Activated naive CD4-positive, alpha-beta T cell treated with anti-CD3 and anti-CD28 coated beads, Interleukin-2, amount 10 ng/mL, durations not matched to agents 7 days and 5 days (primary cell): ENCODE measurements around the gene CDC6.

Source experiments
- CTCF ChIA-PET: fragments of 350-600 bp; sonication (Branson Sonifier 250); formaldehyde crosslinking; loops from one replicate; lab custom pipeline; 2021; ENCODE audit warnings: antibody characterized with exemption; lab: Charles Lee
- DNase-seq: peaks from one replicate; pipeline ENCODE4 v3.0.0-alpha.2; 2020
- H3K27ac Mint-ChIP-seq: one replicate; pipeline ENCODE4 v1.8.0; 2021; ENCODE audit warnings: mild to moderate bottlenecking, moderate library complexity, mixed read lengths
- H3K27me3 Mint-ChIP-seq: one replicate; pipeline ENCODE4 v1.8.0; 2021; ENCODE audit warnings: mild to moderate bottlenecking, mixed read lengths
- H3K36me3 Mint-ChIP-seq: one replicate; pipeline ENCODE4 v1.8.0; 2021; ENCODE audit warnings: mixed read lengths
- H3K4me1 Mint-ChIP-seq: one replicate; pipeline ENCODE4 v1.8.0; 2021; ENCODE audit warnings: mixed read lengths
- H3K4me3 Mint-ChIP-seq: one replicate; pipeline ENCODE4 v1.8.0; 2021; ENCODE audit warnings: mild to moderate bottlenecking, moderate library complexity, mixed read lengths
- H3K9me3 Mint-ChIP-seq: one replicate; pipeline ENCODE4 v1.8.0; 2021; ENCODE audit warnings: mixed read lengths

CDC6 gene

GRCh38 chr17:40317880-40318829 lies 30.5 kb downstream of the CDC6 start:
- Mint-ChIP-seq H3K27me3 (no peaks in the 10 kb centered on the region), H3K27ac (peak overlapping the region; percentile 91), H3K9me3 (no peaks in the 10 kb centered on the region), H3K36me3 (peaks cover 32% of the 10 kb centered on the region), H3K4me1 (peaks cover 68% of the 10 kb centered on the region), H3K4me3 (peak overlapping the region; percentile 94)
- peak; percentile 93 for DNase-seq
- CTCF ChIA-PET: interaction anchor here (0.9 to 6.1 kb wide), 14 partner anchors 9 to 44 kb away, joined by 3 to 48 read pairs (median 6); partner anchors contain the start of gene RARA

- DNase-seq: peak; percentile 37
- H3K4me1 Mint-ChIP-seq: peaks cover 72% of the 10 kb centered on the region
- H3K27me3 Mint-ChIP-seq: no peaks in the 10 kb centered on the region
- no peaks in the 10 kb centered on the region for H3K9me3 Mint-ChIP-seq
- H3K4me3 Mint-ChIP-seq: peak overlapping the region; percentile 94
- peak overlapping the region; percentile 91 for H3K27ac Mint-ChIP-seq
- CTCF ChIA-PET: interaction anchor here (1.0 to 6.1 kb wide), 5 partner anchors 9 to 34 kb away, joined by 4 to 48 read pairs (median 7); no protein-coding TSS in a partner anchor
- H3K36me3 Mint-ChIP-seq: peaks cover 33% of the 10 kb centered on the region
Measured at GRCh38 chr17:40318830-40319391, 31.2 kb downstream of the CDC6 start.

GRCh38 chr17:40319651-40320540 lies 32.2 kb downstream of the CDC6 start:
- H3K27ac Mint-ChIP-seq: peak overlapping the region; percentile 91
- peak; percentile 68 for DNase-seq
- no peaks in the 10 kb centered on the region for H3K27me3 Mint-ChIP-seq
- CTCF ChIA-PET: interaction anchor here (0.9 to 6.1 kb wide), 6 partner anchors 12 to 33 kb away, joined by 3 to 48 read pairs (median 4); no protein-coding TSS in a partner anchor
- H3K4me1 Mint-ChIP-seq: peaks cover 73% of the 10 kb centered on the region
- peak overlapping the region; percentile 94 for H3K4me3 Mint-ChIP-seq
- no peaks in the 10 kb centered on the region for H3K9me3 Mint-ChIP-seq
- peaks cover 33% of the 10 kb centered on the region for H3K36me3 Mint-ChIP-seq

- H3K27ac Mint-ChIP-seq: peak overlapping the region; percentile 91
- no peaks in the 10 kb centered on the region for H3K27me3 Mint-ChIP-seq
- peak; percentile 18 for DNase-seq
- H3K4me3 Mint-ChIP-seq: peak overlapping the region; percentile 94
- CTCF ChIA-PET: interaction anchor here (0.9 to 3.6 kb wide), 3 partner anchors 16 to 20 kb away, joined by 3 to 12 read pairs (median 4); no protein-coding TSS in a partner anchor
- H3K4me1 Mint-ChIP-seq: peaks cover 74% of the 10 kb centered on the region
- no peaks in the 10 kb centered on the region for H3K9me3 Mint-ChIP-seq
- H3K36me3 Mint-ChIP-seq: peaks cover 33% of the 10 kb centered on the region
Measured at GRCh38 chr17:40320756-40321523, 33.3 kb downstream of the CDC6 start.

GRCh38 chr17:40321524-40321929 lies 33.8 kb downstream of the CDC6 start:
- H3K27me3 Mint-ChIP-seq: no peaks in the 10 kb centered on the region
- H3K27ac Mint-ChIP-seq: peak overlapping the region; percentile 91
- peaks cover 35% of the 10 kb centered on the region for H3K36me3 Mint-ChIP-seq
- DNase-seq: no peak
- H3K4me1 Mint-ChIP-seq: peaks cover 74% of the 10 kb centered on the region
- H3K9me3 Mint-ChIP-seq: no peaks in the 10 kb centered on the region
- peak overlapping the region; percentile 94 for H3K4me3 Mint-ChIP-seq
- CTCF ChIA-PET: interaction anchor here (1.2 to 3.6 kb wide), 3 partner anchors 19 to 33 kb away, joined by 4 to 12 read pairs (median 5); no protein-coding TSS in a partner anchor

GRCh38 chr17:40321961-40322357 lies 34.3 kb downstream of the CDC6 start:
- peak overlapping the region; percentile 94 for H3K4me3 Mint-ChIP-seq
- H3K9me3 Mint-ChIP-seq: no peaks in the 10 kb centered on the region
- peaks cover 35% of the 10 kb centered on the region for H3K36me3 Mint-ChIP-seq
- H3K4me1 Mint-ChIP-seq: peaks cover 76% of the 10 kb centered on the region
- DNase-seq: no peak
- CTCF ChIA-PET: interaction anchor here (1.2 to 3.6 kb wide), 4 partner anchors 19 to 211 kb away, joined by 4 to 12 read pairs (median 6); no protein-coding TSS in a partner anchor
- H3K27ac Mint-ChIP-seq: peak overlapping the region; percentile 91
- H3K27me3 Mint-ChIP-seq: no peaks in the 10 kb centered on the region

- H3K4me3 Mint-ChIP-seq: peak overlapping the region; percentile 94
- H3K9me3 Mint-ChIP-seq: no peaks in the 10 kb centered on the region
- no peaks in the 10 kb centered on the region for H3K27me3 Mint-ChIP-seq
- peak overlapping the region; percentile 91 for H3K27ac Mint-ChIP-seq
- peaks cover 35% of the 10 kb centered on the region for H3K36me3 Mint-ChIP-seq
- CTCF ChIA-PET: interaction anchor here (0.9 to 3.6 kb wide), 6 partner anchors 13 to 211 kb away, joined by 3 to 12 read pairs (median 4); no protein-coding TSS in a partner anchor
- peaks cover 76% of the 10 kb centered on the region for H3K4me1 Mint-ChIP-seq
- DNase-seq: peak; percentile 93
Measured at GRCh38 chr17:40322358-40323315, 35.0 kb downstream of the CDC6 start.

GRCh38 chr17:40323391-40324381 lies 36.0 kb downstream of the CDC6 start:
- peak; percentile 70 for DNase-seq
- CTCF ChIA-PET: interaction anchor here (0.9 to 4.6 kb wide), 4 partner anchors 9 to 210 kb away, joined by 3 to 20 read pairs (median 4); no protein-coding TSS in a partner anchor
- no peaks in the 10 kb centered on the region for H3K27me3 Mint-ChIP-seq
- peaks cover 38% of the 10 kb centered on the region for H3K36me3 Mint-ChIP-seq
- peak overlapping the region; percentile 94 for H3K4me3 Mint-ChIP-seq
- H3K9me3 Mint-ChIP-seq: no peaks in the 10 kb centered on the region
- H3K4me1 Mint-ChIP-seq: peaks cover 84% of the 10 kb centered on the region
- peak overlapping the region; percentile 91 for H3K27ac Mint-ChIP-seq

GRCh38 chr17:40325156-40326013 lies 37.7 kb downstream of the CDC6 start:
- peak overlapping the region; percentile 91 for H3K27ac Mint-ChIP-seq

More at GRCh38 chr17:40325156-40326013, 37.7 kb downstream of the CDC6 start:
- Mint-ChIP-seq H3K36me3 (peaks cover 33% of the 10 kb centered on the region), H3K9me3 (no peaks in the 10 kb centered on the region), H3K27me3 (no peaks in the 10 kb centered on the region), H3K4me1 (peaks cover 87% of the 10 kb centered on the region), H3K4me3 (peak overlapping the region; percentile 71)
- CTCF ChIA-PET: interaction anchor here (1.2 to 4.6 kb wide), 7 partner anchors 8 to 29 kb away, joined by 3 to 20 read pairs (median 4); no protein-coding TSS in a partner anchor
- DNase-seq: peak; percentile 49
